ENCODE measurements around the gene PPIL1. TPM values are rescaled to one million over a fixed set of nuclear protein-coding genes. Genes with fewer than 3 reads are reported as not detected.
A peak's percentile ranks its signal among the peaks of the same experiment; 100 is the strongest.
"Not testable (repeated sequence)": the region's sequence is repeated elsewhere in the genome, so short reads cannot be mapped to it uniquely, and the experiment has no call there.

Gene PPIL1
- total RNA-seq, 1 donor from 2014 or later = 60.3 TPM

DNA sequence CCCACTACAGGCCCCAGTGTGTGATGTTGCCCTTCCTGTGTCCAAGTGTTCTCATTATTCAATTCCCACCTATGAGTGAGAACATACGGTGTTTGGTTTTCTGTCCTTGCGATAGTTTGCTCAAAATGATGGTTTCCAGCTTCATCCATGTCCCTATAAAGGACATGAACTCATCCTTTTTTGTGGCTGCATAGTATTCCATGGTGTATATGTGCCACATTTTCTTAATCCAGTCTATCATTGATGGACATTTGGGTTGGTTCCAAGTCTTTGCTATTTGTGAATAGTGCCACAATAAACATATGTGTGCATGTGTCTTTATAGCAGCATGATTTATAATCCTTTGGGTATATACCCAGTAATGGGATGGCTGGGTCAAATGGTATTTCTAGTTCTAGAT, 16.6 kb upstream of the PPIL1 start:
- intact Hi-C loops (cut with micrococcal nuclease) = loop anchor here (10.0 kb wide), 1 partner anchor 84 kb away; no protein-coding TSS in a partner anchor
- not testable (repeated sequence) for ATAC-seq

DNA sequence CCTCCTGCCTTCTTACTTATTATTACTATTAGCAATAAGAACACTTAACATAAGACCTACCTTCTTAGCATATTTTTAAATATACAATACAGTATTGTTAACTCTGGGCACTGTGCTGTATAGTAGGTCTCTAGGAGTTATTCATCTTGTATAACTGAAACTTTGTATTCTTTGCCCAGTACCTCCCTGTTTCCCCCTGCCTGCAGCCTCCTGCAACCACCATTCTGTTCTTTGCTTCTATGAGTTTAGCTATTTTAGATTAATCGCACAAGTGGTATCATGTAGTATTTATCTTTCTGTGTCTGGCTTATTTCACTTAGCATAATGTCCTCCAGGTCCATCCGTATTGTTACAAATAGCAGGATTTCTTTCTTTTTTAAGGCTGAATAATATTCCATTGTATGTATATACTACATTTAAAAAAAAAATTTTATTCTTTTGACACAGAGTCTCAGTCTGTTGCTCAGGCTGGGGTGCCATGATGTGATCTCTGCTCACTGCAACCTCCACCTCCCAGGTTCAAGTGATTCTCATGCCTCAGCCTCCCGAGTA, 15.6 kb upstream of the PPIL1 start:
- DNase-seq (no peak), ATAC-seq (no peak)
- intact Hi-C loops (cut with micrococcal nuclease) = loop anchor here (10.0 kb wide), 1 partner anchor 85 kb away; no protein-coding TSS in a partner anchor

More for the DNA sequence above, 16.6 kb upstream of the PPIL1 start:
- DNase-seq = not testable (repeated sequence)

DNA sequence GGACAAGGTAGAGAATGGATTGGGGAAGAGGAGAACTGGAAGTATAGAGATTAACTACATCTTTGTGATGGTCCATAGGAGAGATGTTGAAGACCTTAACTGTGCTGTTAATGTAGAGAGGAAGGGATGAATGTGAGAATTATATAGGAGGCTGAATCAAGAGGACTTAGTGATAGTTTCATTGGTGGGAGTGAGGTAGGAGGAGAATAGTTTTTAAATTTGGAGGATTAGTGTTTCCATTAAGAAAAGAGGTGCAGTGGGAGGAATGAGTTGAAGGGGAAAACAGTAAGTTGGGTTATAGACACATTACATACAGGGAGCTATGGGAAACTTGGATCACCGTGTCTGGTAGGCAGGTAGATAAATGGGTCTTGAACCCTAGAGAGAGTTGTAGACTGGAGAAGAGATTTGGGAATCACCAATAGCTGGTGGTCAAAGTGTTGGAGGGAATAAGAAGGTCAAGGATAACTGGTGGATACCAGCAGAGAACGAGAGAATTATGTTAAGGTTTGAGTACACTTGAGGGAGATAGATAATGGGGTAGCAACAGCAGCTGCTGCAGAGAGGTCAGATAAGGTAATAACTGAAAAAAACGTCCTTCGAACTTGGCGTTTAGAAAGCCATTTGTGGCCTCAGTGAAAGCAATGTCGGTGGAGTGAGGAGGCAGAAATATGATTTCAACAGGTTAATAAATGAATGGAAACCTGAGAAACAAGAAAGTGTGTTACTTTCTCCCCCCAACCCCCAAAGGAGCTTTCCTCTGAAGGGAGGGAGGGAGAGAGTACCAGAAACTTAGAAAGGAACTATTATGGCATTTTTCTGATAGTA, 14.3 kb upstream of the PPIL1 start:
- DNase-seq (no peak), ATAC-seq (no peak)
- intact Hi-C loops (cut with micrococcal nuclease) = loop anchor here (5.0 kb wide), 1 partner anchor 128 kb away; no protein-coding TSS in a partner anchor

DNA sequence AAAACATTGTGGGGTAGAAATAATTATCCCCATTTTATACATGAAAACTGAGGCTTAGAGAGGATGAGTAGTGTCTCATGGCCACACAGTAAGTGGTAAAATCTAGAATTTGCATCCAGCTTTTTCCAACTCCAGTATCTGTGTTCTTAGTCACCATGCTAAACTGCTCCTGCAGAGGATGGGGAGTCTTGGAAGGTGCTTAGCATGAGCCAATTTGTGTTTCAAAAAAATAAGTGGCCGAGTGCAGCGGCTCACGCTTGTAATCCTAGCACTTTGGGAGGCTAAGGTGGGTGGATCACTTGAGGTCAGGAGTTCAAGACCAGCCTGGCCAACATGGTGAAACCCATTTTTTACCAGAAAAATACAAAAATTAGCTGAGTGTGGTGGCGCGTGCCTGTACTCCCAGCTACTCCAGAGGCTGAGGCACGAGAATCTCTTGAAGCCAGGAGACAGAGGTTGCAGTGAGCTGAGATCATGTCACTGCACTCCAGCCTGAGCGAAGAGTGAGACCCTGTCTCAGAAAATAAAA, 13.6 kb upstream of the PPIL1 start:
- ATAC-seq (no peak), DNase-seq (no peak)
- intact Hi-C loops (cut with micrococcal nuclease) = loop anchor here (5.0 kb wide), 1 partner anchor 129 kb away; no protein-coding TSS in a partner anchor

DNA sequence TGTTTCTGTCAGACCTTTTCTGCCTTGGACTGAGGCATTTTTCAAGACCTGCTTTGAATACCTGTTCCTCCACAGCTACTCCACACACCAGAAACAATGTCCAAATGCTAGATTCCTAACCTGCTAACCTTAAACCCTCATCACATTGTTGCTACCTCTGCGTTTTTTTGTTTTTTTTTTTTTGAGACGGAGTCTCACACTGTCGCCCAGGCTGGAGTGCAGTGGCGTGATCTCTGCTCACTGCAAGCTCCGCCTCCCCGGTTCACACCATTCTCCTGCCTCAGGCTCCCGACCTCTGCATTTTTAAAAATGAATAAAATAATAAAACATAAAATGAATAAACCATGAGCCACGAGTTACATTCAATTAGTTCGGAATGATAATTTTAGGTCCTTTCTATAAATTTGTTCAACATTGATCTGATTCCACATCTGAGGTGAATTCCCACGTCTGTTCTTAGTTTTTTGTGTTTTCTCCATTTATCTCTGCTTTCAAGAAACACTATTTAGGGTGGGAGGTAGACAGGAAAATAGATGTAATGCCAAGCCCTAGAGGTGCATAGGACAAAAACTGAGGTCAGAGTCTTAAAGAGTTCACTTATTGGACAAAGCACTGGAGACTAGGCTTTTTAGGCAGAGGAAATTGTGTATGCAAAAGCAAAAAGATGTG, 12.5 kb upstream of the PPIL1 start:
- ATAC-seq = no peak
- intact Hi-C loops (cut with micrococcal nuclease) = loop anchor here (5.0 kb wide), 1 partner anchor 130 kb away; no protein-coding TSS in a partner anchor
- no peak for DNase-seq

DNA sequence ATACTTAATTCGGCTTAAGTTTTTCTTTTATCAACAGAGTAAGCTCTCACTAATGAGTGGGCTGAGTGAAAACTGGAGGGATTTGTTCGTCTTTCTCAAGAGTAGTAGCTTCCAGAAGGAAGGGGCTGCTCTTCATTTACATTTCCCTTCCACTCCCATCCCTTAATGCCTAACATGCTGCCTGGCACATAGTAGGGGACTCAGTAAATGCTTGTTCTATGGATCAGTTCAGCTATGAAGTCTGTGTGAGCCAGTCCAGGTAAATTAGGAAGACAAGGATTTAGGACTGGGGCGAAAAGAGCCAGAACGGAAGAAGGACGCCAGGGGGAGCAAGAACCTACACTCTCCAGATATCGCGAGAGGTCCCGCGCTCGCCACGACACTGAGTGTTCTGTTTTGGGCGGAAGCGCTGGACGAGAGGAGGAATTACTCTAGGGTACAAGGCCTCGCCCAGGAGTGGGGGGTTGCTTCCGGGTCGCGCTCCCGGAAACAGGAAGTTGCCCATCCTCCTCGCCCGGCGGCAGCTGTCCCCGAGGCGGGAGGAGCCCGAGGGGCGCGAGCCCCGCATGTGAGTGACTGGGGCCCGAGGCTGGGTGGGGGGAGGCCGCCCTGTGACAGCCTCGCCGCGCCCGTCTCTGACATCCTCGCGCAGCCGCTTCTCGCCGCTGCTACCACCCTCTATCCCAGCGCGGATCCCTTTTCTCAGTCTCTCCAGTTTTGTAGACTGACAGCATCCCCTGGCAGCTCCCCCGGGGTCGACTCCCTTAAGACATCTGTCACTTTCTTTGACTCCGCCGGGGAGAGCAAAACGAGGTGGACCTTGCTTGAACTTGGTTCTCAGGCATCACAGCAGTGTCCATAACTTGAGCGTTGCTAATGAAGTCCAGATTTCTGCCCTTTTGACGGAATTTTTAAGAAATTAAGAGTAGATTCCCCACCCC, 11.1 kb upstream of the PPIL1 start, which contains the start of gene C6orf89:
Gene C6orf89, plus strand, starts transcription at position 492 of the 941 bp plus-strand sequence. CDS start 13,493 bp downstream, outside the sequence.
- intact Hi-C loops (cut with micrococcal nuclease) = loop anchor here (5.0 kb wide), 1 partner anchor 132 kb away; no protein-coding TSS in a partner anchor
- peak; percentile 98 for DNase-seq
- ATAC-seq = peak; percentile 99

DNA sequence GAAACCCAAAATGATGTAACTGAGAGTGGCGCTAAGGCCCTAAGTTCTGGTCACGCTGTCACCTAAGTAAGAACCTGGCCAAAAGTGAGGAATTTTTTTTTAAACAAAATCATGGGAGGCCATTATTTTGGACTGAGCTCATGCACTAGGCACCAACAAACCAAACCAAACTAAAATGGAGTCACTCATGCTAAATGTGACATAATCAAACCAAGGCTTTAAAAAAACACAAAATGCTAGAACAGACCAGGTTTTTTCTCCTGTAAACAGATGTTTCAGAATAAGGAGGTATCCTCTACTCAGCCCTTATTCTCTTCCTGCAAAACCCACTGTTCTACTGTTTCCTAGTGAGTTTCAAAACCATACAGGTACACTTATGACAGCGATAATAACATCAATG, 10.0 kb upstream of the PPIL1 start:
- intact Hi-C loops (cut with micrococcal nuclease) = loop anchor here (5.0 kb wide), 1 partner anchor 133 kb away; no protein-coding TSS in a partner anchor
- ATAC-seq (no peak), DNase-seq (no peak)

DNA sequence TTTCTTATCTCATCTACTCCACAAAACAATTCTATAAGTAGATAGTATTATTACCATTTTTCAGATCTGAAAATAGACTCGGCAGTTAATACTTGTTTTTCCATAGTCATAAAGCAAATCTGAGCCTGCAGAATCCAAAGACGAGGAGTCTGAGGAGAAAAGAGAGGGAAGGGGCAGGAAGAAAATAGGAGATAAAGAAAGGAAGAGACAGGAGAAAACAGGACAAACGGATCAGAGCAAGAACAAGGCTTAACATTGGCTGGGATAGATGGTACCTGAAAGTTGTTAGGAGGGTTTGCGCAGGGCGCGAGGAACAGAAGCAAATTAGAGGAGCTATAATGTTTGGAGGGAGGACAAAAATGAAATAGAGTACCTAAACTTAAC, 639 bp upstream of the PPIL1 start:
- intact Hi-C loops (cut with micrococcal nuclease) = no loop called here
- ATAC-seq (no peak), DNase-seq (no peak)

DNA sequence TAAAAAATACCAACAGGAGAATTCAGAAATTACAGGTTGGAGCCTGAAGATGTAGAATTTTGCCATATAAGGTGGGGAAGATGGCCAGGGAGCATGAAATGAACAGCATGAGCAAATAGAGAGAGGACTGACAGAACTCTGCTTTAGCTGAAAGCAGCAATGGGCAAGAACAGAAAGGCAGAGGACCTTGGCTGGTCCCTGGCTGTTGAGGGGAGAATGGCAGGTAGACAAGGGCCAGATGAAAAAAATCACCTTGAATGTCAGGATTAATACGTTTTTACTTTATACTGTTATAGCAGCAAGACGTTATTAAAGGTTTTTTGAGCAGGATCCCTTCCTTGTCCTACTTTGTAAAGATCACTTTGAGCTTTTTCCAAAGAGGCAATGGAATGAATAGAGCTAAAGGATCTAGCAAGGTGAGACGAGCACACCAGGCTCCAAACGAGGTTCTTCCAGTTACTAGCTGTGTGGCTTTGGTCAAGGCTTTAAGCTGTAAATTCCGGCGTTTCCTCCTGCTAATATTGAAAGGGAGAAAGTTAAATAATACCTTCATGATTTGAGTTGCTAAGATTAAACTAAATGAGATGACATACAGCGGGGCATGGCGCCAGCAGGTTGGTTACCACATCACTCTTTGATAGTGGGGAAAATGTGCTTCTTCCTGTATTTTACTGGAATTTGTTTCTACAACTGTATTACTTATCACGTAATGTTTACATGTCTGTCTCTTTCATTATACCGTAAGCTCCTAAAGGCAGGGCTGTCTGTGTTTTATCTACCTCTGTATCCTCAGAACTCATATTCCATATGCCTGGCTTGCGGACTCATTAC, 776 bp downstream of the PPIL1 start:
- ATAC-seq = no peak
- DNase-seq = peak; percentile 53
- intact Hi-C loops (cut with micrococcal nuclease) = no loop called here

DNA sequence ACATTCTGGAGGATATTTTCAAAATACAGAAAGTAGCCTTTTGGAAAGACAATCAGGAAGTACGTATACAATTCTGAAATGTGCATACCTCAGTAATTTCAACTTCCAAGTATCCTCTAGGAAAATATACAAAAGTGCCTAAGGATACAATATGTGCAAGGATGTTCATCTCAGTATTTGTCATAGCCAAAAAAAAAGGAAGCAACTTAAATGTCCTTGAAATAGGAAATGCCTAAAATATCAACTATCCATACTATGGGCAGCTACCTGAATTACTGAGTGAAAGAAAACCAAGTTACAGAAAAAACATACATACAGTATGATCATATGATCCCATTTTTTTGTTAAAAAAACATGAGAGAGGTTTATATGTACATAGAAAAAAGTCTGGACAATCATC, 1.5 kb downstream of the PPIL1 start:
- DNase-seq (no peak), ATAC-seq (no peak)
- intact Hi-C loops (cut with micrococcal nuclease) = no loop called here

DNA sequence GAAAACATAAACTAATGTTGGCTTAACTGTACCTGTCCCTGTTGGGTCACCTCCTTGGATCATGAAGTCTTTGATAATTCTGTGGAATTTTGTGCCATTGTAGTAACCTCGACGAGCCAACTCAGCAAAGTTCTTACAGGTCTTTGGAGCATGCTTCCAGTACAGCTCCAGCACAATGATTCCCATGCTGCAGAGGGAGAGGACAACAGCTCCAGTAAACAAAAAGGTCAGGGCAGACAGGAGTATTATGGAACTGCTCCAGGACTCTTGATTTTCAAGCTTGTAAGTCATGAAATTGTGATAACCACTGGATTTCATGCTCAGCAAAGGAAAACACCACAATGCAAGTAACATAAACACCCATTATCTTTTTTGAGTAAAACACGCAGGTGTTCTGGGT, 2.9 kb downstream of the PPIL1 start:
- ATAC-seq = no peak
- no peak for DNase-seq
- intact Hi-C loops (cut with micrococcal nuclease) = no loop called here

DNA sequence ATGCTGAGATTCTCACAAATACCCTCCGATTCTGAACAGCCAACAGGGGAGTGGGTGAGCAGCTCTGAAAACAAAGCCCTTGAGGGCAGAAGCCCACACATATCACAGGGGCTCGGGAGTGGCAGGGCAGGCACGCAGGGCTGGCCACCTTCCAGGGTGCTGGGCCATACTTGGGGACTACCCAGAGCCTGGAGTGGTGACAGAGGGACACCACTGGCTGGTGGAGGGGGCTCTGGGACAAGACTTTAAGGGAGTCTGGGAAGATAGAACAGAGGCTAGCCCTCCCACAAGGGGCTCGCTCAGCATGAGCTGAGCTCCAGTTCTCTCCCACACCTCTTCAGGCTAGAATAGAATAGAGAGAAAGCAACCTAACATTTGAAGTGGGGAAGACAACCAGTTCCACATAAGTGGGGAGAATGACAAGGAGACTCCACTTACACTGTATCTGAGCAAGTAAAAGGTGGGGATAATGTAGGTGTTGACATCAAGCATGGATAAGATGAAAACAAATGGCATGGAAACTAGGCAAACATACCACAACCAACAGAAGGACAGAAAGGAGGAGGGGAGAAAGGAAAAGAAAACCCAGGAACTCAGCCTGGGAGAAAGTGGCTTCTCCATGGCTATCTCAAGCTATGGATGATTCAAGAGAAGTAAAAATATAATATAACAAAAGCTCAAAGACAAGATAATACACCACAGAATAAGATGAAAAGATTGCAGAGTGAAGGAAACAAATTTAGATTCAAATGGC, 7.0 kb downstream of the PPIL1 start:
- peak; percentile 81 for DNase-seq
- peak; percentile 87 for ATAC-seq
- intact Hi-C loops (cut with micrococcal nuclease) = no loop called here

DNA sequence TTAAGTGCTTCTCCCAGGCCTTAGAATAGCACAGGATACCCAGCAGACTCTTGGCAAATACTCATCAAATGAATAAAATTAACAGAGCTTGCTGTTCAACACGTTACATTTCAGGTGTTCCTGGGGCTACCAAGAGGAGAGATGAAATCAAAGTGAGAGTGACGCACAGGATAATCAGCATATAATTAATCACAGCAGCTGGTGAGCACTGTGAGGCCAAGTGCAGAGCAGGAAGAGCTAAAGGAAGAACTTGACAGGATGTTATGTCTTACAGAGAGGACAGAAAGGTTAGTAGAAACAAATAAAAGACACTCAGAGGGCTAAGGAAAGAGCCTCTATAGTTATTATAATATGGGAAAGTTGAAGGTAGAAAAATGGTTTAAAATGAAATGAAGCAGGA, 8.8 kb downstream of the PPIL1 start:
- DNase-seq = no peak
- peak; percentile 16 for ATAC-seq
- intact Hi-C loops (cut with micrococcal nuclease) = no loop called here

DNA sequence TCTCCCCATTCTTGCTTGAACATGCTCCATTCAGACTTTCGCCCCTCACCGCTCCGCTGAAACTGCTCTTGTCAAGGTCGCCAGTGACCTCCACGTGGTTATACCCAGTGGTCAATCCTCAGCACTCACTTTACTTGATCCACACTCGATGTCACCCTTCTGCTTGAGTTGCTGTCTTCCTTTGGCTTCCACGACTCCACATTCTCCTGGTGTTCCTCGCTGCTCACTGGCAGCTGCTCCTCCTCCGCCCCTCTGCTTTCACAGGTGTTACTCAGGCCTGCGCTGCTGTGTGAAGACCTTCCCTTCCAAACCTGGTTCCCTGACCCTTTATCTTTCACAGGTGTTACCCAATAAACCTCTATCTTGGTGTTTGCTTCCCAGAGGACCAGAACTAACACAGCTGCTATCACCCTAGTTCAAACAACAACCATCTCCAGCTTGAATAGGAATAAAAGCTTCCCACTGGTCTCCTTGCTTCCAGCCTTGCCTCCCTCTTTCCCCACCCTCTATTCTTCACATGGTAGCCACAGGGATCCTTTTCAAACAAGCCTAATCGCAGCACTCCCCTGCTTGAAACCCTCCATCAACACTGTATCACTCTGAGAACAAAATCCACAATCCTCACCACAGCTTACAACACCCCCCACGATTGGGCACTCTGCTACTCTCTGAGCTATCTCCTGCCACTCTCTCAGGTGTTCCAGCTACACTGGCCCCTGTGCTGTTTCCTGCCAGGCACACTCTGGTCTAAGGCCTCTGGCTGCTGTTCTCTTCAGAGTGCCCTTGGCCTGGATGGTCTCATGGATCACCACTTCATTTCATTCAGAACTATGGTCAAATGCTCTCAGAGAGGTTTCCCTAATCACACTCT, 10.7 kb downstream of the PPIL1 start:
- DNase-seq (peak; percentile 32), ATAC-seq (peak; percentile 41)
- intact Hi-C loops (cut with micrococcal nuclease) = no loop called here

DNA sequence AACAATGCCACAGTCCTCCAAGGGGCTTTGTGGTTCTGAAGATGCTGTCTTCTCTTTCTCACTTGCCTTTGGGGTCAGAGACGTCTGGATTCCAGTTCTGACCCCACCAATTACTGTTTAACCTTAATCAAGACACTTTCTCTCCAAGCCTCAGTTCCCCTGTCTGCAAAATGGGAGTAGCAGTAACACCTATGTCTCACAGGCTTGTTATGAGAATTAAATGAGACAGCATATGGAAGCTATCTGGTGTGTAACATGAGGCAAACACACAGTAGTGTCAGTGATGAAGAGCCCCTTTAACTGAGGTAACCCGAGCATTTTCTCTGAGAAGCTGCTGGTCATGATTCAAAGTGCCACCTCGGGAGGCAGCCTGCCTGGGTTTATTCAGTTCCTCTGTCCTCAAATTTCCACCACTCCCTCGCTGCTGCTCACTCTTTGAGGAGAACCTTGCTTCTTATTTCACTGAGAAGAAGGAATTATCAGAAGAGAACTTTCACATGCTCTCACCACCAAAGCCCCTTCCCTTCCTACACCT, 11.7 kb downstream of the PPIL1 start:
- ATAC-seq = no peak
- no peak for DNase-seq
- intact Hi-C loops (cut with micrococcal nuclease) = no loop called here
